AG09319 (cell line): ENCODE data around the gene GLIS1.

ENCODE experiments used
- DNase-seq: peaks from one replicate; pipeline ENCODE4 v3.0.0-alpha.2; 2010; ENCODE audit warnings: low read depth; ENCODE audit errors: extremely low read depth
- CTCF ChIP-seq: IDR thresholded peaks from 2 replicates; pipeline ENCODE4 v1.5.1; 2011; ENCODE audit warnings: low read depth, mild to moderate bottlenecking, inconsistent platforms, low read length, moderate library complexity

The GLIS1 gene

GRCh38 chr1:53575141-53575954 is 163.6 kb downstream of the GLIS1 start:
- DNase-seq = no peak
- TF ChIP-seq CTCF = no peak

- no peak for TF ChIP-seq CTCF
- no peak for DNase-seq
Measured at GRCh38 chr1:53574621-53575020, 164.3 kb downstream of the GLIS1 start.

- DNase-seq = no peak
- no peak for TF ChIP-seq CTCF
Measured at GRCh38 chr1:53573931-53574330, 165.0 kb downstream of the GLIS1 start.

- DNase-seq = no peak
- no peak for TF ChIP-seq CTCF
Measured at GRCh38 chr1:53573522-53573921, 165.4 kb downstream of the GLIS1 start.

GRCh38 chr1:53572815-53573173 is 166.2 kb downstream of the GLIS1 start:
- DNase-seq = no peak
- no peak for TF ChIP-seq CTCF

GRCh38 chr1:53572065-53572814 is 166.7 kb downstream of the GLIS1 start:
- TF ChIP-seq CTCF = no peak
- peak; percentile 31 for DNase-seq

- no peak for TF ChIP-seq CTCF
- DNase-seq = no peak
Measured at GRCh38 chr1:53568540-53568939, 170.4 kb downstream of the GLIS1 start.
